Fibroblast of lung (primary cell): ENCODE measurements around the gene MEI4. TPM values are rescaled to one million over a fixed set of nuclear protein-coding genes. Genes with fewer than 3 reads are reported as not detected.

Experiments
- DNase-seq, 2 donors: peaks; one replicate each; pipeline versions ENCODE4 v3.0.0 to v3.0.0-alpha.2; 2010; ENCODE audit warnings: low read depth in 2 of 2
- H2AFZ ChIP-seq: 2 replicates; pipeline ENCODE4 v1.5.1; 2012; ENCODE audit warnings: low read length, control low read depth, inconsistent platforms
- H3K27ac ChIP-seq: 2 replicates; pipeline ENCODE4 v1.5.1; 2011; ENCODE audit warnings: low read length, control low read depth; ENCODE audit not compliant: insufficient read depth
- H3K27me3 ChIP-seq: 2 replicates; pipeline ENCODE4 v1.5.1; 2011; ENCODE audit warnings: mild to moderate bottlenecking, low read length; ENCODE audit not compliant: control insufficient read depth, insufficient read depth
- H3K36me3 ChIP-seq: 2 replicates; pipeline ENCODE4 v1.5.1; 2011; ENCODE audit warnings: low read length; ENCODE audit not compliant: control insufficient read depth, insufficient read depth
- H3K4me1 ChIP-seq: 2 replicates; pipeline ENCODE4 v1.5.1; 2011; ENCODE audit warnings: low read length; ENCODE audit not compliant: control insufficient read depth, insufficient read depth; ENCODE audit errors: extremely low read depth
- H3K4me2 ChIP-seq: 2 replicates; pipeline ENCODE4 v1.5.1; 2011; ENCODE audit warnings: low read length, control low read depth; ENCODE audit not compliant: insufficient read depth; ENCODE audit errors: extremely low read depth
- H3K4me3 ChIP-seq, 4 experiments: fragments of 200-600 bp in 1 of 4; sonication (generic) in 1 of 4; replicated peaks in 1 of 4; 2 replicates each; pipeline ENCODE4 v1.5.1; 2011 to 2016; ENCODE audit warnings: low read length in 4 of 4, low read depth in 3 of 4, mild to moderate bottlenecking in 3 of 4, control low read depth in 2 of 4, inconsistent platforms in 1 of 4, mixed read lengths in 1 of 4; ENCODE audit not compliant: insufficient read depth in 1 of 4; ENCODE audit errors: control extremely low read depth in 1 of 4
- H3K79me2 ChIP-seq: 2 replicates; pipeline ENCODE4 v1.5.1; 2012; ENCODE audit warnings: mild to moderate bottlenecking, low read length, inconsistent platforms; ENCODE audit not compliant: control insufficient read depth, insufficient read depth
- H3K9ac ChIP-seq: 2 replicates; pipeline ENCODE4 v1.5.1; 2011; ENCODE audit warnings: mild to moderate bottlenecking, low read length, control low read depth; ENCODE audit not compliant: insufficient read depth
- H3K9me3 ChIP-seq: 2 replicates; pipeline ENCODE4 v1.5.1; 2012; ENCODE audit warnings: low read depth, low read length; ENCODE audit not compliant: control insufficient read depth, insufficient read depth
- H4K20me1 ChIP-seq: 2 replicates; pipeline ENCODE4 v1.5.1; 2011; ENCODE audit warnings: low read length; ENCODE audit not compliant: control insufficient read depth, insufficient read depth; ENCODE audit errors: extremely low read depth
- CTCF ChIP-seq, 2 donors: IDR thresholded peaks in 1 of 2; conservative IDR thresholded peaks in 1 of 2; 1 replicate in 1 of 2; 2 replicates in 1 of 2; pipeline ENCODE4 v1.5.1; 2011 to 2012; ENCODE audit warnings: low read length in 2 of 2, control low read depth in 1 of 2, inconsistent platforms in 1 of 2, low read depth in 1 of 2, mild to moderate bottlenecking in 1 of 2
- EZH2 ChIP-seq: IDR thresholded peaks from 2 replicates; pipeline ENCODE4 v1.5.1; 2012; ENCODE audit warnings: low read length, control low read depth, mild to moderate bottlenecking; ENCODE audit errors: missing control alignments
- polyA plus RNA-seq, 2 donors: library from polyadenylated mRNA; depleted of rRNA in 1 of 2; stranded (reverse) in 1 of 2; unstranded in 1 of 2; fragments of >200 nt; gene quantifications; 2 replicates each; pipeline ENCODE4 v1.2.1, GENCODE V29; 2011 to 2012; ENCODE audit warnings: missing spikeins in 1 of 2
- total RNA-seq: library from RNA; depleted of rRNA; stranded (reverse); fragments of >200 nt; gene quantifications from 2 replicates; pipeline ENCODE4 v1.2.1, GENCODE V29; 2014

The MEI4 gene
- total and polyA plus RNA-seq, 2 donors (not counting 1 experiment from before 2014, with no cell fraction given) = not detected

DNA sequence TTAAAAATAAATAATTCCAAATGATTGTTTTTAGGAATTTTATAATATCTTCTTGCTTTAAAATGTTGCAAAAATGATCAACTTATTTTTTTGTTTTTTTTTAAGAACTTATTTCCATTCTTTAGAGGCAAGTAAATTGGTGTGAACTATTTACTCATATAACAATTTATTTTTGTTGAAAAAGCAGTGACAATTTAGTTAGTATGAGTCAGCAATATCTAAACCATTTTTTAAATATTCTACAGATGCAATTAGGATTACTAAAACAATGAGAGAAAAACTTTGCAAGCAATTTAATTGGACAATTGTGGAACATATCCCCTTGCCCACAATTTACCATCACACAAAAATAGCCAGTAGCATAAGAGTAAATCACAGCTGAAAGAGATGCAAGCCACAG is 319.5 kb downstream of the MEI4 start:
- Histone ChIP-seq H3K4me1 (no peaks in the 10 kb centered on the region), H3K4me2 (no peak overlapping the region), H3K9me3 (no peaks in the 10 kb centered on the region), H3K79me2 (no peaks in the 10 kb centered on the region), H3K36me3 (no peaks in the 10 kb centered on the region), H3K9ac (no peak overlapping the region), H2AFZ (no peak overlapping the region), H3K27ac (no peak overlapping the region), H4K20me1 (no peaks in the 10 kb centered on the region), H3K4me3 (no peak overlapping the region), H3K27me3 (no peaks in the 10 kb centered on the region)
- TF ChIP-seq CTCF (conservative IDR thresholded peaks at IDR 0.05 in 1 of 2, IDR thresholded peaks at IDR 0.05 in 1 of 2; ENCODE audit: low read depth in 1 of 2, low read length in 2 of 2) (no peak), EZH2 (no peak)
- DNase-seq = no peak

Other genes starting within 250 kb of the MEI4 start
- 0.17 TPM in 1 of 2 replicates, not detected in the other for gene HTR1B, start 189.5 kb upstream of the MEI4 start, total RNA-seq
- gene HTR1B, start 189.5 kb upstream of the MEI4 start, polyA plus RNA-seq = 0.68 and 1.5 TPM in 2 replicates